Mucosa of rectum (tissue), 2 donors: ENCODE measurements around the gene KDM6B.
A peak's percentile ranks its signal among the peaks of the same experiment; 100 is the strongest.

Source experiments
- H3K27ac ChIP-seq, 2 donors: one replicate each; pipeline ENCODE4 v1.7.0; 2013; ENCODE audit warnings: inconsistent platforms in 2 of 2, low read depth in 2 of 2, low read length in 2 of 2
- H3K27me3 ChIP-seq, 2 donors: one replicate each; pipeline ENCODE4 v1.7.0; 2013; ENCODE audit warnings: low read length in 2 of 2; ENCODE audit not compliant: control insufficient read depth in 2 of 2, insufficient read depth in 2 of 2
- H3K36me3 ChIP-seq, 2 donors: one replicate each; pipeline ENCODE4 v1.7.0; 2013; ENCODE audit warnings: low read length in 2 of 2; ENCODE audit not compliant: control insufficient read depth in 2 of 2, insufficient read depth in 2 of 2
- H3K4me1 ChIP-seq, 2 donors: one replicate each; pipeline ENCODE4 v1.7.0; 2013; ENCODE audit warnings: low read length in 2 of 2, mild to moderate bottlenecking in 1 of 2; ENCODE audit not compliant: control insufficient read depth in 2 of 2, insufficient read depth in 2 of 2
- H3K4me3 ChIP-seq, 2 donors: one replicate each; pipeline ENCODE4 v1.7.0; 2013; ENCODE audit warnings: low read length in 2 of 2
- H3K9ac ChIP-seq, 2 donors: one replicate each; pipeline ENCODE4 v1.7.0; 2013; ENCODE audit warnings: low read length in 2 of 2, low read depth in 1 of 2, mild to moderate bottlenecking in 1 of 2
- H3K9me3 ChIP-seq, 2 donors: one replicate each; pipeline ENCODE4 v1.7.0; 2013; ENCODE audit warnings: low read length in 2 of 2; ENCODE audit not compliant: control insufficient read depth in 2 of 2
- donor health status: healthy.
- donor health status: Normal muscosa, but diverticular disease.

KDM6B gene

DNA sequence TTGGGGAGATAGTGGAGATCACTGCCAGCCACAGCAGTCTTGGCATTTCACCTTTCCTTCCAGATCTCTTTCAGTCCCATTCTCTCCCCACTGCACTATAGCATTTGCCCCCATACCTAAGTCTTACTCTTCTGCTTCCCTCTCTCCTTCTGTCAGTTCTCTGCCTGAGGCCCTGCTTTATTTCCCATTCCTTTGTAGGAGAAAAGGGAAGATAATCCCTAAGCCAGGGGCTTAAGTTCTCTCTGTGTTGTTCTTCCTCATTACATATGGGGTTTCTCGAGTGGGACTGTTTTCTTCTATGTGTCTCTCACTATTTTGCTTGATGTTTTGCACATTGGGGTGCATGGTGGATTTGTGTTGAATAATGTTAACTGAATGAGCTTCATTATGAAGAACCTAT lies 6.4 kb downstream of the KDM6B start:
- Histone ChIP-seq H3K27me3 (no peaks in the 10 kb centered on the region), H3K4me3 (no peak overlapping the region), H3K4me1 (peaks cover 58 to 72% of the 10 kb centered on the region in 2 donors), H3K9ac (peak overlapping the region in 1 of 2 donors; percentile 9), H3K9me3 (no peaks in the 10 kb centered on the region), H3K27ac (peak overlapping the region in 1 of 2 donors; percentile 100), H3K36me3 (peaks cover 5 to 6% of the 10 kb centered on the region in 2 donors)

GRCh38 chr17:7840875-7841274 lies 6.9 kb downstream of the KDM6B start:
- no peaks in the 10 kb centered on the region for H3K9me3 ChIP-seq
- peak overlapping the region; percentile 99 to 100 for H3K27ac ChIP-seq
- no peaks in the 10 kb centered on the region for H3K27me3 ChIP-seq
- peaks cover 8 to 9% of the 10 kb centered on the region in 2 donors for H3K36me3 ChIP-seq
- H3K9ac ChIP-seq = peak overlapping the region; percentile 88 to 93
- peak overlapping the region; percentile 84 to 95 for H3K4me3 ChIP-seq
- H3K4me1 ChIP-seq = peaks cover 61 to 73% of the 10 kb centered on the region in 2 donors

- H3K27ac ChIP-seq = peak overlapping the region; percentile 99 to 100
- H3K4me3 ChIP-seq = peak overlapping the region; percentile 84 to 95
- peak overlapping the region; percentile 93 to 98 for H3K9ac ChIP-seq
- no peaks in the 10 kb centered on the region for H3K9me3 ChIP-seq
- peaks cover 13 to 14% of the 10 kb centered on the region in 2 donors for H3K36me3 ChIP-seq
- H3K27me3 ChIP-seq = no peaks in the 10 kb centered on the region
- H3K4me1 ChIP-seq = peaks cover 59 to 68% of the 10 kb centered on the region in 2 donors
These were observed 7.4 kb downstream of the KDM6B start for GRCh38 chr17:7841396-7841914.

- Histone ChIP-seq H3K4me1 (peaks cover 57 to 65% of the 10 kb centered on the region in 2 donors), H3K27ac (peak overlapping the region; percentile 99 to 100), H3K27me3 (no peaks in the 10 kb centered on the region), H3K4me3 (peak overlapping the region; percentile 84 to 95), H3K9ac (peak overlapping the region; percentile 93 to 98), H3K36me3 (peaks cover 15 to 18% of the 10 kb centered on the region in 2 donors), H3K9me3 (no peaks in the 10 kb centered on the region)
These were observed 7.9 kb downstream of the KDM6B start for GRCh38 chr17:7841915-7842379.

- peak overlapping the region; percentile 99 to 100 for H3K27ac ChIP-seq
These were observed 8.6 kb downstream of the KDM6B start for GRCh38 chr17:7842380-7843256.

GRCh38 chr17:7843257-7843535 lies 9.2 kb downstream of the KDM6B start:
- Histone ChIP-seq H3K9ac (peak overlapping the region; percentile 93 to 98), H3K27ac (peak overlapping the region; percentile 99 to 100), H3K36me3 (peaks cover 19 to 21% of the 10 kb centered on the region in 2 donors), H3K9me3 (no peaks in the 10 kb centered on the region), H3K4me1 (peaks cover 47 to 55% of the 10 kb centered on the region in 2 donors), H3K27me3 (no peaks in the 10 kb centered on the region), H3K4me3 (peak overlapping the region; percentile 84 to 95)

More at GRCh38 chr17:7842380-7843256, 8.6 kb downstream of the KDM6B start:
- no peaks in the 10 kb centered on the region for H3K27me3 ChIP-seq
- H3K4me3 ChIP-seq = peak overlapping the region; percentile 84 to 95
- H3K9ac ChIP-seq = peak overlapping the region; percentile 93 to 98
- peaks cover 18 to 20% of the 10 kb centered on the region in 2 donors for H3K36me3 ChIP-seq
- H3K9me3 ChIP-seq = no peaks in the 10 kb centered on the region
- H3K4me1 ChIP-seq = peaks cover 50 to 58% of the 10 kb centered on the region in 2 donors

GRCh38 chr17:7843536-7844291 lies 9.7 kb downstream of the KDM6B start:
- Histone ChIP-seq H3K4me1 (peaks cover 43 to 51% of the 10 kb centered on the region in 2 donors), H3K9me3 (no peaks in the 10 kb centered on the region), H3K36me3 (peaks cover 20 to 22% of the 10 kb centered on the region in 2 donors), H3K9ac (peak overlapping the region; percentile 93 to 98), H3K27me3 (no peaks in the 10 kb centered on the region), H3K27ac (peak overlapping the region; percentile 99 to 100), H3K4me3 (peak overlapping the region; percentile 84 to 95)

DNA sequence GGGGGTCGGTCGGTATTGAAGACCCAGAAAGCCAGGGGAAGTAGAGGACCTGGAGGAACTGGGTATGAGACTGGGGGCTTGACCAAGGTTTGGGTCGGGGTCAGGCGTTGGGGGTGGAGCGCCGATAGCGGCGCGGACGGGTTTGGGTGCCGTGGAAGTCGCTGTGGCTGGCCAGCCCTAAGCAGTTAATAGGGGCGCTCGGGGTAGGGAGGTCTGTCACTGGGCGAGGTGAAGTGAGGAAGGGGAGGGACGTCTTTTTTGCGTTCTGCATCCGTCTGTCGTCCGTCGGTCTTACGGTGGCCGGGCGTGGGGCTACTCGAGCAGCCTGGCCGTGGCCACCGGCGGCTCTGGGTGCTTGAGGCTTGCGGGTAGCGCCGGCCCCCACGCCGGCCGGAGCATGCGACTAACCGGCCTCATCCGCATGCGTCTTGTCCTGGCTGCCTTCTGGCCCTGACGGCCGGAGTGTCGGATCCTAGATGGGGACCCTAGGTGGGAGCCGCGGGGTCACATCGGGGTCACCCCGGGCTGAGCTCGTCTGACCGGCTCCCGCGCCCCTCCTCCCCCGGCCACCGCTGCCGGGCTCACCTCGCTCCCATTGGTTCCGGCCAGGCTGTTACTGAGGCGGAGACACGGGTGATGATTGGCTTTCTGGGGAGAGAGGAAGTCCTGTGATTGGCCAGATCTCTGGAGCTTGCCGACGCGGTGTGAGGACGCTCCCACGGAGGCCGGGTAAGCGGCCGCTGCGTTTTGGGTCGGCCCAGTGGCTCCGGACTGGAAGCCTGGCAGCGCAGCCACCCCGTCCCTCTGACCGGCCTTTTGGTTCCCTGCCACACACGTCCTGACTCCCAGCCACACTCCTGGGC lies 10.5 kb downstream of the KDM6B start:
- Histone ChIP-seq H3K4me3 (peak overlapping the region; percentile 84 to 95), H3K27ac (peak overlapping the region; percentile 99 to 100), H3K9ac (peak overlapping the region; percentile 93 to 96), H3K9me3 (no peaks in the 10 kb centered on the region), H3K27me3 (no peaks in the 10 kb centered on the region), H3K36me3 (peaks cover 25 to 28% of the 10 kb centered on the region in 2 donors), H3K4me1 (peaks cover 35 to 43% of the 10 kb centered on the region in 2 donors)

- peaks cover 25 to 35% of the 10 kb centered on the region in 2 donors for H3K4me1 ChIP-seq
- H3K27me3 ChIP-seq = no peaks in the 10 kb centered on the region
- no peaks in the 10 kb centered on the region for H3K9me3 ChIP-seq
- peak overlapping the region; percentile 93 to 96 for H3K9ac ChIP-seq
- H3K36me3 ChIP-seq = peaks cover 35% of the 10 kb centered on the region in 2 donors
- peak overlapping the region; percentile 84 to 95 for H3K4me3 ChIP-seq
- H3K27ac ChIP-seq = peak overlapping the region; percentile 99 to 100
These were observed 11.5 kb downstream of the KDM6B start for GRCh38 chr17:7845359-7846062.
